Measurements from ENCODE around the gene EIF4G1.
"Not testable (repeated sequence)": the region's sequence is repeated elsewhere in the genome, so short reads cannot be mapped to it uniquely, and the experiment has no call there.

Gene EIF4G1, protein sequence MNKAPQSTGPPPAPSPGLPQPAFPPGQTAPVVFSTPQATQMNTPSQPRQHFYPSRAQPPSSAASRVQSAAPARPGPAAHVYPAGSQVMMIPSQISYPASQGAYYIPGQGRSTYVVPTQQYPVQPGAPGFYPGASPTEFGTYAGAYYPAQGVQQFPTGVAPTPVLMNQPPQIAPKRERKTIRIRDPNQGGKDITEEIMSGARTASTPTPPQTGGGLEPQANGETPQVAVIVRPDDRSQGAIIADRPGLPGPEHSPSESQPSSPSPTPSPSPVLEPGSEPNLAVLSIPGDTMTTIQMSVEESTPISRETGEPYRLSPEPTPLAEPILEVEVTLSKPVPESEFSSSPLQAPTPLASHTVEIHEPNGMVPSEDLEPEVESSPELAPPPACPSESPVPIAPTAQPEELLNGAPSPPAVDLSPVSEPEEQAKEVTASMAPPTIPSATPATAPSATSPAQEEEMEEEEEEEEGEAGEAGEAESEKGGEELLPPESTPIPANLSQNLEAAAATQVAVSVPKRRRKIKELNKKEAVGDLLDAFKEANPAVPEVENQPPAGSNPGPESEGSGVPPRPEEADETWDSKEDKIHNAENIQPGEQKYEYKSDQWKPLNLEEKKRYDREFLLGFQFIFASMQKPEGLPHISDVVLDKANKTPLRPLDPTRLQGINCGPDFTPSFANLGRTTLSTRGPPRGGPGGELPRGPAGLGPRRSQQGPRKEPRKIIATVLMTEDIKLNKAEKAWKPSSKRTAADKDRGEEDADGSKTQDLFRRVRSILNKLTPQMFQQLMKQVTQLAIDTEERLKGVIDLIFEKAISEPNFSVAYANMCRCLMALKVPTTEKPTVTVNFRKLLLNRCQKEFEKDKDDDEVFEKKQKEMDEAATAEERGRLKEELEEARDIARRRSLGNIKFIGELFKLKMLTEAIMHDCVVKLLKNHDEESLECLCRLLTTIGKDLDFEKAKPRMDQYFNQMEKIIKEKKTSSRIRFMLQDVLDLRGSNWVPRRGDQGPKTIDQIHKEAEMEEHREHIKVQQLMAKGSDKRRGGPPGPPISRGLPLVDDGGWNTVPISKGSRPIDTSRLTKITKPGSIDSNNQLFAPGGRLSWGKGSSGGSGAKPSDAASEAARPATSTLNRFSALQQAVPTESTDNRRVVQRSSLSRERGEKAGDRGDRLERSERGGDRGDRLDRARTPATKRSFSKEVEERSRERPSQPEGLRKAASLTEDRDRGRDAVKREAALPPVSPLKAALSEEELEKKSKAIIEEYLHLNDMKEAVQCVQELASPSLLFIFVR (N-terminal part only)
- total RNA-seq = 317 to 795 (median 560) reads per million in 18 experiments

DNA sequence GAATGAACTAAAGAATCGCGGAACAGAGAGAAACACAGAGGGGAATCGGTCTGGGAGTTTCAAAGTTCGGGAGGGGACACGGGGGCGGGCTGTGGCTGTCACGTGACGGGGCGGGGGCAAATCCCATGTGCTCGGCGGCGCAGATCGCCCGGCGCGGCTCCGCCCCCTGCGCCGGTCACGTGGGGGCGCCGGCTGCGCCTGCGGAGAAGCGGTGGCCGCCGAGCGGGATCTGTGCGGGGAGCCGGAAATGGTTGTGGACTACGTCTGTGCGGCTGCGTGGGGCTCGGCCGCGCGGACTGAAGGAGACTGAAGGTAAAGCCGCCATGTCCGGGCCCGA lies at the start of gene EIF4G1:
Gene EIF4G1 (plus strand): TSS at position 244 of the 337 bp plus-strand sequence. CDS start 1,191 bp downstream, outside the sequence.
- DNase-seq = peak; percentile 91 to 97

DNA sequence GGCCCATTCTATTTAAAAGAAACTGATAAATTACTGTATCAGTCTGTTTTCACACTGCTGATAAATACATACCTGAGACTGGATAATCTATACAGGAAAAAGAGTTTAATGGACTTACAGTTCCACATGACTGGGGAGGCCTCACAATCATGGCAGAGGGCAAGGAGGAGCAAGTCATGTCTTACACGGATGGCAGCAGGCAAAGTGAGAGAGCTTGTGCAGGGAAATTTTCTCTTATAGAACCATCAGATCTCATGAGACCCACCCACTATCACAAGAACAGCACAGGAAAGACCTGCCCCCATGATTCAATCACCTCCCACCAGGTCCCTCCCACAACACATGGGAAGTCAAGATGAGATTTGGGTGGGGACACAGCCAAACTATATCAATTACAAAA lies 47.2 kb upstream of the EIF4G1 start:
- not testable (repeated sequence) for DNase-seq

DNA sequence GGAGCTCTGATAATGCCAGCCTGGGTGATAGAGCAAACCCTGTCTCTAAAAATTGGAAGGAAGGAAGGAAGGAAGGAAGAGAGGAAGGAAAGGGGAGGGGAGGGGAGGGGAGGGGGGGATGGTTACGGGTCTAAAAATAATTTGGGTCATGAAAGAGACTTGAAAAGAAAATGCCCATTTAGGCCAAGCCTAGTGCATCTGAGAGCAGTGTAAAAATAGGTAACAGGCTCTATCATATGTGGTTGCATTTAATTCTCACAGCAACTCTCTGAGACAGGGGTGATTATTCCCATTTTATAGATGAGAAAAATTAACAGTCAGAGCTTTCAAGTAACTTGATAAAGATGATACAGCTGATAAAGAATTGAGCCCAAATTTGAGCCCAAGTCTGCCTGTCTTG lies 42.1 kb upstream of the EIF4G1 start:
- DNase-seq = no peak

DNA sequence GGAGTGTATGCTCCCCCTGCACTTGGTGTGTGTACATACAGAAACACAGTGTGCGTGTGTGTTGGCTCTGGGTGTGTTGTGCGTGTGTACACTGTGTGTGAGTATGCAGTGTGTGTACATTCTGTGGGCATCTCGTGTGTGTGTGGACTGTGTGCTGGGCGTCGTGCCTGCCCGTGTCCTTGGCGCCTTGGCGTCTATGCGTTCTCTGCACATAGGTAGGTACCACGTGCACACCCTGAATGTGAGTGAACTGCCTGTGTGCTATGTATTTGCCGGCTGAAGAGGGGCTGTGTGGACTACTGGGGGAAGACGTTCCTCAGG lies 39.1 kb upstream of the EIF4G1 start:
- DNase-seq = no peak

DNA sequence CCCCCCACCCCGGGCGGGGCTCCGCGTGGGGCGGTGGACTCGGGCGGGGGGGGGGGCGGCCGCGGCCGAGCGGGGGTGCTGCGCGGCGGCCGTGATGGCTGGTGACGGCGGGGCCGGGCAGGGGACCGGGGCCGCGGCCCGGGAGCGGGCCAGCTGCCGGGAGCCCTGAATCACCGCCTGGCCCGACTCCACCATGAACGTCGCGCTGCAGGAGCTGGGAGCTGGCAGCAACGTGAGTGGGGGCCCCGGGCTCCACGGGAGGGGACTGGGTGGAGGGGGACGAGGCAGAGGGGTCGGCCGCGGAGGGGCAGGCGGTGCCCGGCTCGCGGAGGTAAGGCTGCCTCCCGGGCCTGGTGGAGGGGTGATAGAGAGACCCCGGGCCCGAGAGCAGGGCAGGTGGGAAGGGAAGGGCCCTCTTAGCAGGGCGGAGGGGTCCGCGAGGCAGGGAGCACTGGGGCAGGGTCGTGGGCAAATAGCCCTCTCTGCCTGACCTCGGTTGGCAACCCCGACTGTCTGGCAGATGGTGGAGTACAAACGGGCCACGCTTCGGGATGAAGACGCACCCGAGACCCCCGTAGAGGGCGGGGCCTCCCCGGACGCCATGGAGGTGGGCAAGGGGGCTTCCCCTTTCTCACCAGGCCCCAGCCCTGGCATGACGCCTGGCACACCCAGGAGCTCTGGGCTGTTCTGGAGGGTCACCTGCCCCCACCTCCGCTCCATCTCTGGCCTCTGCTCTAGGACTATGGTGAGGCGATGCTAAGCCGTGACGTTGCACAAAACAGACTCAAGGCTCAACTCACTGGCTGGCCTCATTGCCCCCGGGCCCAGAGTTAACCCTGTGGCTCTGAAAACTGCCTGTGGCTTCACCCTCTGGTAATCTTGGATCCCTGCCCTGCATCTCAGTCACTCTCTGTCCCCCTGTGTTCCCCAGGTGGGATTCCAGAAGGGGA lies 38.2 kb upstream of the EIF4G1 start, which contains the start of gene ECE2:
Gene ECE2 (plus strand): TSS at position 62 of the 950 bp plus-strand sequence. CDS start 132 bp downstream, at position 194.
- DNase-seq = no peak

DNA sequence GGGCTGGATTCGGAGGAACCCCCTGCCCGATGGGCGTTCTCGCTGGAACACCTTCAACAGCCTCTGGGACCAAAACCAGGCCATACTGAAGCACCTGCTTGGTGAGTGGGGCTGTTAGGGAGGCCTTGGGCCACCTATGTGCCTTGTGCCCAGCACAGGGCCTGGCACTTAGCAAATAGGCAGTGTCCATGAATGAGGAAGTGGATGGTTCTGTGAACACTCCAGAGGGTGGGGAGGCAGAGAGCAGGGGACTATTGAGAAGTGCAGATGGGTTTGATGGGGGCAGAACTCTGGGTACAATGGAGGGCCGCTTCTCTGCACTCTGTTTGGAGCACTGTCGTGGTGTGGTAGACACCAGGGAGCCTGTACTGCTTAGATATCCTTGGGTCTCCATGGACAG lies 37.0 kb upstream of the EIF4G1 start:
- DNase-seq = no peak

DNA sequence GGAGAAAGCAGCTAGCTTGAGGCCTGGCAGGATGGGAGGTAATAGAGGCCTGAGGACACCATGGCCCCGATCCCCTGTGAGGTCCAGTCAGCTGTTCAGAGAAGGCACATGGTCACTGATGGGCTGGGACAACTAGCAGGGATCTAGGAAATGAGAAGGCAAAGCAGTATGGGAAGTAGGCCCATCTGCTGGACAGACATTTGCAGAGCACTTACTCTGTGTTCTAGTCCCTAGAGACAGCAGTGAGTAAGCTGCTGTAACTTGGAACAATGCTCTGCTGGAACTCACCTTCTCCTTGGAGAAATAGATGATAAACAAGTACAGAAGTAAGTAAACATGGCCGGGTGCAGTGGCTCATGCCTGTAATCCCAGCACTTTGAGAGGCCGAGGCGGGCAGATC lies 31.5 kb upstream of the EIF4G1 start:
- no peak for DNase-seq

DNA sequence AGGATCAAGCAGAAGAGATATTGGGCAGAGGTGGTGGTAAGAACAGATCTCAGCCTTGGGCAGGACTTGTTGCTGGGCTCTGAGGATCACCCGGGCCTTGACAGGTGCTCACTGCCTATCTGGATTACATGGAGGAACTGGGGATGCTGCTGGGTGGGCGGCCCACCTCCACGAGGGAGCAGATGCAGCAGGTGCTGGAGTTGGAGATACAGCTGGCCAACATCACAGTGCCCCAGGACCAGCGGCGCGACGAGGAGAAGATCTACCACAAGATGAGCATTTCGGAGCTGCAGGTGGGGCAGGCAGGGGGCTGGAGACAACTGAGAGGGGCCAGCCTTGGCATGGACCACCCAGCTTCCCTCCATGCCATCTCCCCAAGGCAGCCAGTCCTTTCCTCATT lies 30.7 kb upstream of the EIF4G1 start:
- no peak for DNase-seq

DNA sequence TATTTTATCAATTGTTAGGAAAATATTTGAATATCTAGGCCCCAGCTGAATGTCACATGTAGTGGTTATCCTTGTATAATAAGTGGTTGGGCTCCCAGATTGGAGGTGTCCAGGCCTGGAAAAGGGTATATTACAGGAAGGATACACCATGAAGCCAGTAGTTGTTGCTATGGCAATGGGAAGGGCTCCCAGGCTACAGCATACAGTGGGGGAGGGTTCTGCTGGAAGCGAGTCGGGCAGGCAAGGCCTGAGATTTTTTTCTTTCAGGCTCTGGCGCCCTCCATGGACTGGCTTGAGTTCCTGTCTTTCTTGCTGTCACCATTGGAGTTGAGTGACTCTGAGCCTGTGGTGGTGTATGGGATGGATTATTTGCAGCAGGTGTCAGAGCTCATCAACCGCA lies 29.7 kb upstream of the EIF4G1 start:
- peak; percentile 9 to 39 for DNase-seq

DNA sequence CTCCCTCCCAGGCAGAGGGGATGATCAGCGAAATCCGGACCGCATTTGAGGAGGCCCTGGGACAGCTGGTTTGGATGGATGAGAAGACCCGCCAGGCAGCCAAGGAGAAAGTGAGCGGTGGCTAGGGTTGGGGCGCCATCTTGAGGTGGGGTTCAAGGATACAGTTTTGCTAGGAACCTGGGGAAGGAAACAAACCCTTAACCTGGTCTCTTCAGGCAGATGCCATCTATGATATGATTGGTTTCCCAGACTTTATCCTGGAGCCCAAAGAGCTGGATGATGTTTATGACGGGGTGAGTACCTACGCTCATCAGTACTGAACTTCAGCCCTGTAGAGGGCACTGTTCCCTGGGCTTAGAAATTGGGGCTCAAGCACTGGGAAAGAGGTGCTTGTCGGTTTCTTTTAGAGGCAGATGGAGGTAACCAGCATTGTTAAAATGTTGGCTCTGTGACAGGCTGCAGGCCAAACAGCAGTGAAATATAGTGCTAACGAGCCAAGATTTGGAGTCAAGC lies 24.9 kb upstream of the EIF4G1 start:
- DNase-seq = peak; percentile 36 to 37

DNA sequence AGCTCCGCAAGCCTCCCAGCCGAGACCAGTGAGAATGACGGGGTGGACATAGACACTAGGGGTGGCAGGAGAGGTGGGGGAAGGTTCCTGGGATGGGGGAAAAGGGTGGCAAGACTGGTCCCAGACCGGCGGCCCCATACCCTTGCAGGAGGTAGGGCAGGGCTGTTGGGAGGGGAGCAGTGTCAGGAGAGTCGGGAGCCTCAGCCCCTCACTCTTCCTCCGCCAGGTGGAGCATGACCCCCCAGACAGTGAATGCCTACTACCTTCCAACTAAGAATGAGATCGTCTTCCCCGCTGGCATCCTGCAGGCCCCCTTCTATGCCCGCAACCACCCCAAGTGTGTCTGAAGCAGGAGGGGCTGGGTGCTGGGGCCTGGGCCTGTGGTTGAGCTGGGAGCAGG lies 24.1 kb upstream of the EIF4G1 start:
- DNase-seq = no peak

DNA sequence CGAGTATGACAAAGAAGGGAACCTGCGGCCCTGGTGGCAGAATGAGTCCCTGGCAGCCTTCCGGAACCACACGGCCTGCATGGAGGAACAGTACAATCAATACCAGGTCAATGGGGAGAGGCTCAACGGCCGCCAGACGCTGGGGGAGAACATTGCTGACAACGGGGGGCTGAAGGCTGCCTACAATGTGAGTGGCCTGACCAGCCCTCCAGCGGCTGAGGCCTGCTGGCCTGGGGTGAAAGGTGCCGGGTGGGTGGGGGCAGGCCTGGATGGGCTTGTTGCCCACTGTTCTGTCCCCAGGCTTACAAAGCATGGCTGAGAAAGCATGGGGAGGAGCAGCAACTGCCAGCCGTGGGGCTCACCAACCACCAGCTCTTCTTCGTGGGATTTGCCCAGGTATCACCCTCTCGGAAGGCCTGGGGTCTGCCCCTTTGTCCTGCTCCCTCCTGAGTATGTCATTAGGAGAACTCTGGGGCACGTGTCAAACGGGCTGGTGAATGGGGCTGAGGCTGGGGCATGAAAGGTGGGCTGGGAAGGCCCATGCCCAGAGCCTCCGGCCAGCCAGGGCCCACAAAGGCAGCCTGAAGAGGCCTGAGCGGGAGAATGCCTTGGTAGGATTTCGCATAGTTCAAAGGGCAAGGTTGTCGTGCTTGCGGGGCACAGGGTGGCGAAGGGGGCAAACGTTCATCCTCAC lies 23.2 kb upstream of the EIF4G1 start:
- no peak for DNase-seq

DNA sequence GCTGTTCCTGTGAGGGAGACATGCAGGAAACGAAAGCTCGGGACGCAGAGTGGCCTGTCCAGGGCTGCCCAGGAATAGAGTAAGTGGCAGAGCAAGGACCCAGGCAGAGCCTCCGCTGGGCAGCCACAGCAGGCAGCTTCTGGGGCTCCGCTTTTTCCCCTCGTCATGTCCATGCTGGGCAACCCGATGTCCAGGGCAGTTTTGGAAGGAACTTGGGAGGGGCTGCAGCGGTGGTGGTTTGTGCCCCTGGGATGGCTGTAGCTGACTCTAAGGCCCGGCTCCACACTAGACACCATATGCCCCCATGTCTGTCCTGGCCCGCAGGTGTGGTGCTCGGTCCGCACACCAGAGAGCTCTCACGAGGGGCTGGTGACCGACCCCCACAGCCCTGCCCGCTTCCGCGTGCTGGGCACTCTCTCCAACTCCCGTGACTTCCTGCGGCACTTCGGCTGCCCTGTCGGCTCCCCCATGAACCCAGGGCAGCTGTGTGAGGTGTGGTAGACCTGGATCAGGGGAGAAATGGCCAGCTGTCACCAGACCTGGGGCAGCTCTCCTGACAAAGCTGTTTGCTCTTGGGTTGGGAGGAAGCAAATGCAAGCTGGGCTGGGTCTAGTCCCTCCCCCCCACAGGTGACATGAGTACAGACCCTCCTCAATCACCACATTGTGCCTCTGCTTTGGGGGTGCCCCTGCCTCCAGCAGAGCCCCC lies 22.5 kb upstream of the EIF4G1 start:
- no peak for DNase-seq

DNA sequence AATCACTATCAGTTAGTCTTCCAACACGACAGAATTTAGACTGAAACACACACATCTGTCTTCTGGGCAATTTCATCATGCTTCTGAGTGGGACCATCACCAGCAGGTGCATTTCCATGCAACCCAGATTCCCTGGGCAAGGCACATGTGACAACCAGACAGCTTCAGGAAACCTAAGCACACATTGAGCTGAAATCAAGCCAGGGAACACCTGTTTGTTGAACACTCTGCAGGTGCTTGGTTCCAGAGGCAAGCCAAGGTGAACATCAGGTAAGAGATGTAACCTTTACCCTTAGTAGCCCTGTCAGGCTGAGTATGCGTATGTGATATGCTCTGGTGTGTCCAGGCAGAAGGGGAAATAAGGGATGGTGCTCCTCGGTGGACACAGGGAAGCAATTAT lies 18.6 kb upstream of the EIF4G1 start:
- no peak for DNase-seq

DNA sequence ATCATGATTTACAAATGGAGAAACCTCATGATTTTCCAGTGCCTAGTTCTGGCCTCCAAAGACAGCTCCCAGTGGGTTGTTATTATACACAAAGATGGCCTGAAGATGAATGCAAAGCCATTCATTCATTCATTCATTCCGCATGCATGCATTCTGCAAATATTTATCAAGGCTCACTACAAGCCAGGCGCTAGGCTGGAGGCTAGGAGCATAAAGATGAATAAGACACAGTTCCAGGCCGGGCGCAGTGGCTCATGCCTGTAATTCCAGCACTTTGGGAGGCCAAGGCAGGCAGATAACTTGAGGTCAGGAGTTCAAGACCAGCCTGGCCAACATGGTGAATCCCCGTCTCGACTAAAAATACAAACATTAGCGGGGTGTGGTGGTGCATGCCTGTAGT lies 17.8 kb upstream of the EIF4G1 start:
- no peak for DNase-seq

DNA sequence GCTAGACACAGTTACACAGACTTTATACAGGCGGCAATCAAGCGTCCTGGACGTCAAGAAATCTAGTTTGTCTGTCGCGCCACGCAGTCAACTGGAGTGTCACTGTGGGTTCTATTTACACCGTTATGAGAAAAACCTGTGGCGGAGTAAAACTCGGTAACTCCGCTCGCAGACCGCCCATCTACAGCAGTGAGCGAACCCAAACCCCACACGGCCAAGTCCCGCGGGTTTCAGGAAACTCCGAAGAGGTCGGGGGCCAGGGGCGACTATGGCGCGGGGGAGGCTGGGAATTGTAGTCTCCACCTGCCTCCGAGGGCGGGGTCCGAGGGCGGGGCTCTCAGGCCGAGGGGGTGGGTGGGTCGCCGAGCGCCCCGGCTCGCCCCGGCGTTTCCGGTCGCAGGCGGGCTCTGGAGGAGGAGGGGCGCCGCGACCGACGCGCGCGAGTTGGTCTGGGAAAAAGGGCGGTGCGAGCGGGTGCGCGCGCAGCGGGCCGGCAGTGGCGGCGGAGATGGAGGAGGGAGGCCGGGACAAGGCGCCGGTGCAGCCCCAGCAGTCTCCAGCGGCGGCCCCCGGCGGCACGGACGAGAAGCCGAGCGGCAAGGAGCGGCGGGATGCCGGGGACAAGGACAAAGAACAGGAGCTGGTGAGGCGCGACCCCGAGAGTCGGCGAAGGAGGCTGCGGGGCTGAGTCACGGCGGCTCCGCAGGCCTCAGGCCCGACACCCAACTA lies 15.5 kb upstream of the EIF4G1 start, which contains the start of gene PSMD2:
Gene PSMD2 (plus strand): TSS at position 483 of the 729 bp plus-strand sequence. CDS start 26 bp downstream, at position 509.
- DNase-seq = peak; percentile 96 to 97

DNA sequence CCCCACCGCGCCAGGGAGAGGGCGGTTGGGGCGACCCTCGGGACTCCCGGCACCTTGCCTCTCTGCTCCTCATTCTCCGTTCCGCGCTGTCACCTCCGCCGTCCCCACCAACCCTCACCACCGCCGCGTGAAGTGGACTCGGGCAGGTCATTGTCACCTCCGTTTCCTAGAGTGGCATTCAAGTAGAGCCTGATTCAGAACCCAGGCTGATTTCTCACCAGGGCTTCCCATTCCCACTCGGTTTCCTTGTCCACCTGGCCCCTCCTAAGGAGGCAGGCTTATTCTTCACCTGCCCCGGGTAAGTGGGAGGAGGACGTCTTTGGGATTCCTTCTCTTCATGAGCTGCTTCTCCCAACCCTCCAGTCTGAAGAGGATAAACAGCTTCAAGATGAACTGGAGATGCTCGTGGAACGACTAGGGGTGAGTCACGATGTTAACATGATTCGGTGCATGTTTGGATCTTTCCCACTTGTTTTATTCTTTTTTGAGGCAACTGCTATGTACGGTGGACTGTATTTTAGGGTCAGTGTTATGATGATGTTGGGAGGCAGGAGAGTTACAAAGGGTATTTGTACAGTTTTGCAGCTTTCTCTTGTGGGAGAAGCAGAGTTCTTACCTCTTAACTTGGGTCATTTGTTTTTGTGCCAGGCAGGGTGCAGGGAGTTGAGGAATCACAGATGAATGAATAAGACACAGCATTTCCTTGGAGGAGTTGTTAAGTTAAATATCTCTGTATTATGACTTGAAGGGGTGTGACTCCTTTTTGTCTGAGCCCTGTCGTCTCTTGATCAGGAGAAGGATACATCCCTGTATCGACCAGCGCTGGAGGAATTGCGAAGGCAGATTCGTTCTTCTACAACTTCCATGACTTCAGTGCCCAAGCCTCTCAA lies 14.7 kb upstream of the EIF4G1 start:
- DNase-seq = no peak

DNA sequence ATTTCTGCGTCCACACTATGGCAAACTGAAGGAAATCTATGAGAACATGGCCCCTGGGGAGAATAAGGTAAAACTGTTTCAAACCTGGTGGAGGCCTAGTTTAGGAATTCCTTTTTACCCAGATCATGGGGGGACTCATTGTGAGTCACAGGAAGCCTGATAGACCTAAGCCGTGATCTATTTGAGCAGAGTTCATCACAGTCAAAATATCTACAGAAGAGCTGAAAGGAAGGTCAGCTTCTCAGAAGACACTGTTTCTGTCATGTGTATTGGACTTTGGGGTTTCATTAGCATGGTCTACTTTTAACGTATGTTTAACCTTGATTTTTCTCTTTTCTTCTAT lies 14.1 kb upstream of the EIF4G1 start:
- no peak for DNase-seq
